OCI-LY7 (cell line): ENCODE measurements around the gene ANK3. TPM values are rescaled to one million over a fixed set of nuclear protein-coding genes. Genes with fewer than 3 reads are reported as not detected.

ENCODE experiments used
- BruUV-seq: library from RNA; stranded (reverse); fragments of 400-500 nt; replicated peaks from 2 replicates; lab custom pipeline; 2021; lab: Mats Ljungman, UMichigan
- CTCF ChIA-PET: fragments of 300-600 bp; sonication (Branson Sonifier 250); formaldehyde crosslinking; loops from one replicate; lab custom pipeline; 2022; ENCODE audit warnings: antibody characterized with exemption; ENCODE audit not compliant: unreplicated experiment; lab: Charles Lee
- POLR2A ChIA-PET: fragments of 300-600 bp; sonication (Branson Sonifier 250); formaldehyde crosslinking; loops from one replicate; lab custom pipeline; 2022; ENCODE audit warnings: antibody characterized with exemption; lab: Charles Lee
- DNase-seq: peaks from one replicate; pipeline ENCODE4 v3.0.0-alpha.2; 2015; ENCODE audit warnings: low spot score
- H2AFZ ChIP-seq: fragments of 200-600 bp; sonication (generic), shearing (Covaris generic); 2 replicates; pipeline ENCODE4 v1.6.1; 2014; ENCODE audit warnings: mild to moderate bottlenecking, antibody characterized with exemption, low read length, moderate library complexity
- H3K27ac ChIP-seq: fragments of 200-600 bp; sonication (generic); 2 replicates; pipeline ENCODE4 v1.5.1; 2014; ENCODE audit warnings: mixed run types, low read depth, mild to moderate bottlenecking, moderate library complexity, low read length, inconsistent platforms; ENCODE audit not compliant: poor library complexity, severe bottlenecking
- H3K36me3 ChIP-seq: fragments of 200-600 bp; sonication (generic); 2 replicates; pipeline ENCODE4 v1.6.1; 2014; ENCODE audit warnings: mild to moderate bottlenecking, antibody characterized with exemption, low read length, moderate library complexity, mixed read lengths; ENCODE audit not compliant: insufficient read depth
- H3K4me1 ChIP-seq: fragments of 200-600 bp; sonication (generic); 2 replicates; pipeline ENCODE4 v1.5.1; 2014; ENCODE audit warnings: mild to moderate bottlenecking, low read length; ENCODE audit not compliant: insufficient read depth, poor library complexity, severe bottlenecking
- H3K4me2 ChIP-seq: fragments of 200-600 bp; sonication (generic); 2 replicates; pipeline ENCODE4 v1.6.1; 2014; ENCODE audit warnings: mild to moderate bottlenecking, low read length
- H3K4me3 ChIP-seq: fragments of 200-600 bp; sonication (generic); 2 replicates; pipeline ENCODE4 v1.5.1; 2014; ENCODE audit warnings: mild to moderate bottlenecking, low read depth, low read length; ENCODE audit not compliant: poor library complexity, severe bottlenecking
- H3K79me2 ChIP-seq: fragments of 200-600 bp; sonication (generic); 2 replicates; pipeline ENCODE4 v1.6.1; 2016; ENCODE audit warnings: low read depth, mild to moderate bottlenecking, low read length, moderate library complexity, mixed read lengths; ENCODE audit not compliant: insufficient read depth
- H3K9me2 ChIP-seq: fragments of 200-600 bp; sonication (generic); 2 replicates; pipeline ENCODE4 v1.6.1; 2016; ENCODE audit warnings: mild to moderate bottlenecking, low read length, mixed read lengths; ENCODE audit not compliant: insufficient read depth
- H3K9me3 ChIP-seq: fragments of 200-600 bp; sonication (generic); 2 replicates; pipeline ENCODE4 v1.6.1; 2014; ENCODE audit warnings: mild to moderate bottlenecking, mixed run types, low read length, mixed read lengths
- H4K20me1 ChIP-seq: fragments of 200-600 bp; sonication (generic); 2 replicates; pipeline ENCODE4 v1.6.1; 2014; ENCODE audit warnings: mild to moderate bottlenecking, antibody characterized with exemption, low read length, moderate library complexity, mixed read lengths; ENCODE audit not compliant: insufficient read depth
- EZH2phosphoT487 ChIP-seq: fragments of 200-600 bp; sonication (generic); IDR thresholded peaks from 2 replicates; pipeline ENCODE4 v1.6.1; 2018; ENCODE audit warnings: low read depth, borderline replicate concordance, mild to moderate bottlenecking, mixed run types, antibody characterized with exemption, low read length, moderate library complexity, mixed read lengths
- intact Hi-C: fragments of 100-400 bp; cut with micrococcal nuclease; formaldehyde crosslinking; loops from one replicate; pipeline ENCODE4 v1.10.0; 2022; ENCODE audit not compliant: unreplicated experiment
- total RNA-seq, 2 experiments: library from RNA; depleted of rRNA in 1 of 2; stranded (reverse); fragments of >200 nt in 1 of 2; shearing (Covaris generic) in 1 of 2; gene quantifications; 2 replicates each; pipeline ENCODE4 v1.2.3, GENCODE V29; 2014 to 2022
- TF ChIP-seq, protein P1 (sequence below): fragments of 200-600 bp; sonication (generic); conservative IDR thresholded peaks from 2 replicates; pipeline ENCODE4 v1.5.1; 2014; ENCODE audit warnings: mild to moderate bottlenecking, antibody characterized with exemption, low read length, moderate library complexity, mixed read lengths

ANK3 gene
- total RNA-seq, 2 experiments from 2014 or later, result 0.13 to 0.49 TPM

DNA sequence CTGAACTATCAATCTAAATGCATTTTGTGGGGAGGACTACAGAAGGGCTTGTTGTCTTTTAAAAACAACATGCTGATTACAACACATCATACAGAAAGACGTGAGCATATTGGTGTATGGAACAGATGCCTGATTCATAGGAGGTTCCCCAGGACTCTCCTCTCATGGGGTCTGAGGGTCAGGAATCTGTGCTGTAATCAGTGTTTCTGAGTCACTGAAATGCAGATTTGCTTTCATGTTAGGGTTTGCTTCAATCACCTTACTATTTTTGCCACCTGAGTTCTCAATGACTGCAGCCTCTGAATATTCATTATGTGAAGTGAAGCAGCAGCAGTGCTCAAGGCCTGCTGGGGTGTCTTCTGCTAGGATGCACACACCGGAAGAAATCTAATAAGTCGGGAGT, 550 bp upstream of the ANK3 start:
- no peaks in the 10 kb centered on the region for H3K79me2 ChIP-seq
- H4K20me1 ChIP-seq, result no peaks in the 10 kb centered on the region
- H3K4me3 ChIP-seq, result no peak overlapping the region
- no peaks in the 10 kb centered on the region for H3K4me1 ChIP-seq
- no peak overlapping the region for H2AFZ ChIP-seq
- H3K4me2 ChIP-seq, result peak overlapping the region; percentile 23; the same call in 1 of the 2 replicates
- DNase-seq, result no peak
- no TSS peak for BruUV-seq
- H3K27ac ChIP-seq, result no peak overlapping the region
- POLR2A ChIA-PET, result no interaction called here
- H3K9me2 ChIP-seq, result no peaks in the 10 kb centered on the region
- intact Hi-C loops, result no loop called here
- no peaks in the 10 kb centered on the region for H3K36me3 ChIP-seq
- H3K9me3 ChIP-seq, result no peaks in the 10 kb centered on the region
- CTCF ChIA-PET, result no interaction called here
- TF ChIP-seq, protein P1, sequence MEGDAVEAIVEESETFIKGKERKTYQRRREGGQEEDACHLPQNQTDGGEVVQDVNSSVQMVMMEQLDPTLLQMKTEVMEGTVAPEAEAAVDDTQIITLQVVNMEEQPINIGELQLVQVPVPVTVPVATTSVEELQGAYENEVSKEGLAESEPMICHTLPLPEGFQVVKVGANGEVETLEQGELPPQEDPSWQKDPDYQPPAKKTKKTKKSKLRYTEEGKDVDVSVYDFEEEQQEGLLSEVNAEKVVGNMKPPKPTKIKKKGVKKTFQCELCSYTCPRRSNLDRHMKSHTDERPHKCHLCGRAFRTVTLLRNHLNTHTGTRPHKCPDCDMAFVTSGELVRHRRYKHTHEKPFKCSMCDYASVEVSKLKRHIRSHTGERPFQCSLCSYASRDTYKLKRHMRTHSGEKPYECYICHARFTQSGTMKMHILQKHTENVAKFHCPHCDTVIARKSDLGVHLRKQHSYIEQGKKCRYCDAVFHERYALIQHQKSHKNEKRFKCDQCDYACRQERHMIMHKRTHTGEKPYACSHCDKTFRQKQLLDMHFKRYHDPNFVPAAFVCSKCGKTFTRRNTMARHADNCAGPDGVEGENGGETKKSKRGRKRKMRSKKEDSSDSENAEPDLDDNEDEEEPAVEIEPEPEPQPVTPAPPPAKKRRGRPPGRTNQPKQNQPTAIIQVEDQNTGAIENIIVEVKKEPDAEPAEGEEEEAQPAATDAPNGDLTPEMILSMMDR, result no peak
- TF ChIP-seq EZH2phosphoT487, result no peak

DNA sequence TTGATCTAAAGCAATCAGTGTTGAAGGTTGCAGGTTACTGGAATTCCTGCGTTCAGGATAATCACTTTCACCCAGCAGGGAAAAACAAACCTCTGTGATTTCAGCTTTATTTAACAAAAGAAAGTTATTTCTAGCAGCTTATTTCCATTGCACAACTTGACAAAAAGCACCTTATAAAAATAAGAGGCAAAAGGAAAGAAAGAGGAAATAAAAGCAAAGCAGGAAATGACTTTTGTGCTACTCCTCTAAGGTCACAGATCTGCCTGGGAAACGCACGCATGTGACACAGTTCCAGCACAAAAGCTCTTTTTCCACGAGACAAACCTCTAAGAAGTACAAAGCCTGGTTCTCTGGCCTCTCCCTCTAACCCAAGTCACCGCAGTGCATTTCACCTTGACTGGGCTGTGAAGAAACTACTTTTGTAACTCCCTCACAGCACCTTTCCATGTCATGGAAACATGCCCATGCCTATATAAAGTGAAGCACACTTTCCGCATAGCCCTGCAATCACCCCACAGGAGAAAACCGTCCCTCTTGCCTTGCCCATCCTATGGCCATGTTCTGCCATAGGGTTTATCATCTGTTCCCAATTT, 870 bp downstream of the ANK3 start:
- Histone ChIP-seq H3K9me3 (no peaks in the 10 kb centered on the region), H3K9me2 (no peaks in the 10 kb centered on the region), H3K4me1 (no peaks in the 10 kb centered on the region), H4K20me1 (no peaks in the 10 kb centered on the region), H3K36me3 (no peaks in the 10 kb centered on the region), H3K27ac (no peak overlapping the region), H3K79me2 (no peaks in the 10 kb centered on the region), H2AFZ (no peak overlapping the region), H3K4me2 (peak overlapping the region; percentile 11), H3K4me3 (no peak overlapping the region)
- TF ChIP-seq, protein P1, result no peak
- TF ChIP-seq EZH2phosphoT487, result no peak
- no peak for DNase-seq
- CTCF ChIA-PET, result no interaction called here
- no TSS peak for BruUV-seq
- POLR2A ChIA-PET, result interaction anchor here (0.8 kb wide), 2 partner anchors 81 to 87 kb away, joined by 4 to 5 read pairs; no protein-coding TSS in a partner anchor
- intact Hi-C loops, result no loop called here

DNA sequence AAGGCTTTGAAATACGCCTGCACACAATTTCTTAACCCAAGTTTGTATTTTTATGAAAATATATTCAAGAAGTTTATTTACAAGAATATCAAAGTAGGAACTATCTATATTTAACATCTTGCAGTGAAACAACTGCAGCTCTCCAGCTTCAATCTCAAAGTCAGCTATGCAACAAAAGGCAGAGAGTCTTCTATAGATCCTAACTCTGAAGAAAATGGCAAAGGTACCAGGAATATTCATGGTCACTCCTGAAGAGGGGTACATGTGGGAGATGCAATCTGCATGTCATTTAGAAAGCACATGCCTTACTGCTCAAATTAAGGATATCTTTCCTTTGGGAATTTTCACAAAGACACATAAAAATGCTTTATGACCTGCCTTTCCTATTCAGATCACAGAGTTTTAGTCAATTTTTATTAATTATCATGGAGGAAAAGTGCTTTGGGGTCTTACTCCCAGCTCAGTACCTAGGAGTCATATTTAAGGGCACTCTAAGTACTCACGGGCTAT, 1.5 kb downstream of the ANK3 start:
- H3K4me1 ChIP-seq, result no peaks in the 10 kb centered on the region
- intact Hi-C loops, result no loop called here
- no TSS peak for BruUV-seq
- ChIA-PET CTCF (no interaction called here), POLR2A (interaction anchor here (0.8 kb wide), 2 partner anchors 81 to 86 kb away, joined by 4 to 5 read pairs; no protein-coding TSS in a partner anchor)
- no peaks in the 10 kb centered on the region for H3K36me3 ChIP-seq
- no peak overlapping the region for H2AFZ ChIP-seq
- H3K79me2 ChIP-seq, result no peaks in the 10 kb centered on the region
- H4K20me1 ChIP-seq, result no peaks in the 10 kb centered on the region
- no peak overlapping the region for H3K4me3 ChIP-seq
- H3K9me3 ChIP-seq, result no peaks in the 10 kb centered on the region
- no peak for TF ChIP-seq EZH2phosphoT487
- TF ChIP-seq, protein P1, result no peak
- no peak for DNase-seq
- H3K27ac ChIP-seq, result no peak overlapping the region
- H3K4me2 ChIP-seq, result peak overlapping the region; percentile 15; the same call in 1 of the 2 replicates
- no peaks in the 10 kb centered on the region for H3K9me2 ChIP-seq
